ENCODE measurements around the gene NUTM2F. TPM values are rescaled to one million over a fixed set of nuclear protein-coding genes. Genes with fewer than 3 reads are reported as not detected.
"Not testable (repeated sequence)": the region's sequence is repeated elsewhere in the genome, so short reads cannot be mapped to it uniquely, and the experiment has no call there.

The NUTM2F gene
- polyA plus RNA-seq, 1 donor, result not detected

DNA sequence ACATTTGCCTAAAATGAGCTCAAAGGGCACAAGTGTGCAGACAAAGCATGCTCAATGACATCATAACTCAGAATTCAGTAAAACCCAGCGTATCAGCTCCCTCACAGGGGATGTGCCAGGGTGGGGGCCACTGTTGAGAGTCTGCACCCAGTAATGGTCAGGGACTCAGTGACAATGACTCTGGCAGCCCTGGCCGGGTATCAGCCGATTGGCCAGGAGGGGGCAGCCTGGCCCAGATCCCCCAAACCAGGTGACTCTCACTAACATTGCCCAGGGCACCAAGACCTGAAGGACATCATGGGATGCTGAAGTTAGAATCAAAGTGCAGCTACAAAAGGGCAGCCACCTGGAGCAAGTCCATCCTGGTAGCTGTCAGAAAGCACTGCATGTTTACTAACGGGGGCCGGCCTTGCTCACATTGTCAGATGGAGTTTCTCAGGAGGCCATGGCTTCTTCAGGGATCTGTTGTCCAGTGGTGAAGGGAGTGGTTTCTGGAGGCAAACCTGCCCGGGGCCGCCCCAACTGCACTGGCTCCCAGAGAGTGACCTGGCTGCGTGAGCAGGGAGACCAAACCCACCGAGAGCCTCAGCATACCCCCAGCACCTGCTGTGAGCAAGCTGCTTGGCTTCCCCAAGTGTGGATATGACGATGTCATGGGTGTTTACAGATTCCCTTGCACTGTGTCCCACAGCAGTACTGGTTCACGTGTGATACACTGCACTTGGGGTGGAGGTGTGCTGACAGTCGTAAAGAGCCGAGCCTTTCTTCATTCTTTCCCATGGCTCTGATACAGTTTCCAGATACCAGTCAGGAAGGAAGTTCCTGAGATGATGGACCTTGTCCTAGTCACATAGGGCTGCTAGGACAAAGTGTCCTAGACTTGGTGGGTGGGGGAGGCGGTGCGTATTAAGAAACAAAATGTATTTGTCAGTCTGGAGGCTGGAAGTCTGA lies 13.1 kb downstream of the NUTM2F start:
- no CpG with 5 or more reads among the region's 15 CpGs for WGBS (ENCODE audit: insufficient coverage, low lambda C conversion rate)
- H3K36me3 ChIP-seq (ENCODE audit: control insufficient read depth, insufficient read depth, low read length); H3K9me3 ChIP-seq (ENCODE audit: control insufficient read depth, low read depth, low read length); H3K27me3 ChIP-seq (ENCODE audit: control insufficient read depth, insufficient read depth, low read length); H3K4me1 ChIP-seq (ENCODE audit: control insufficient read depth, insufficient read depth, low read length); H3K4me3 ChIP-seq (ENCODE audit: low read length); H3K27ac ChIP-seq (ENCODE audit: low read length); DNase-seq: not testable (repeated sequence)

GRCh38 chr9:94303321-94303720 lies 25.1 kb downstream of the NUTM2F start:
- DNase-seq, result no peak
- Histone ChIP-seq H3K36me3 (ENCODE audit: control insufficient read depth, insufficient read depth, low read length) (no peaks in the 10 kb centered on the region), H3K4me1 (ENCODE audit: control insufficient read depth, insufficient read depth, low read length) (no peaks in the 10 kb centered on the region), H3K9me3 (ENCODE audit: control insufficient read depth, low read depth, low read length) (no peaks in the 10 kb centered on the region), H3K4me3 (ENCODE audit: low read length) (no peak overlapping the region), H3K27me3 (ENCODE audit: control insufficient read depth, insufficient read depth, low read length) (no peaks in the 10 kb centered on the region), H3K27ac (ENCODE audit: low read length) (no peak overlapping the region)

DNA sequence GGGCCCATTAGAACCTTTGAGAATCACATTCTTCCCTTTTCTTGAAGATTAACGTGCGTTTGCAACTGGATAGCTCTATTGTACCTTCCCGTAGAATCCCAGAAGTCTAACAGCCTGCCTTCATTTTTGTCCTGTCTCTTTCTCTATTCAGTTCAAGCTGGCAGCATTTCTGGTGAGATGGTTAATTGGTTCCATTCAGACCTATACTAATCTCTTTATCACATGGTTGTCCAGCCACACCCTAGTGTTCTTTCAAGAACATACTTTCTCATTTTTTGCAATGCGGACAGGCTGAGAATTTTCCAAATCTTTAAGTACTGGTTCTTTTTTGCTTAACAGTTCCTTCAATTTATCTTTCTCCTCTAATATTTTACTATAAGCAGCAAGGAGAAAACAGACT lies 26.0 kb downstream of the NUTM2F start:
- no peaks in the 10 kb centered on the region for H3K36me3 ChIP-seq (ENCODE audit: control insufficient read depth, insufficient read depth, low read length)
- no peaks in the 10 kb centered on the region for H3K9me3 ChIP-seq (ENCODE audit: control insufficient read depth, low read depth, low read length)
- 96% methylated on average over 4 of the region's 4 CpGs for WGBS (ENCODE audit: insufficient coverage, low lambda C conversion rate)
- no peak overlapping the region for H3K27ac ChIP-seq (ENCODE audit: low read length)
- DNase-seq, result no peak
- no peak overlapping the region for H3K4me3 ChIP-seq (ENCODE audit: low read length)
- no peaks in the 10 kb centered on the region for H3K27me3 ChIP-seq (ENCODE audit: control insufficient read depth, insufficient read depth, low read length)
- no peaks in the 10 kb centered on the region for H3K4me1 ChIP-seq (ENCODE audit: control insufficient read depth, insufficient read depth, low read length)

DNA sequence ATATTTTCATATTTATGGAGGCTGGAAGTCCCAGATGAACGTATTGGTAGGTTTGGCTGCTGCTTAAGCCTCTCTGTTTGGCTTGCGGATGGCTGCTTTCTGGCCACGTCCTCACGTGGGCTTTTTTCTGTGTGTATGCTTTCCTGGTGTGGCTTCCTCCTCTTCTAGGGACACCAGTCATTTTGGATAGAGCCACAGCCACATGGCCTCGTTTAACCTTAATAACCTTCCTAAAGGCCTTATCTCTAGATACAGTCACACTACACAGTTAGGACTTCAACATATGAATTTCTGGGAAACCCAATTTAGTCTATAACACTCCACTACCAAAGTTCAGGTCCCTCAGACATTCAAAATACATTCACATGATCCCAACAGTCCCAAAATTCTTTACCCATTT lies 26.9 kb downstream of the NUTM2F start:
- Histone ChIP-seq H3K4me3 (ENCODE audit: low read length) (no peak overlapping the region), H3K9me3 (ENCODE audit: control insufficient read depth, low read depth, low read length) (no peaks in the 10 kb centered on the region), H3K27ac (ENCODE audit: low read length) (no peak overlapping the region), H3K27me3 (ENCODE audit: control insufficient read depth, insufficient read depth, low read length) (no peaks in the 10 kb centered on the region), H3K4me1 (ENCODE audit: control insufficient read depth, insufficient read depth, low read length) (no peaks in the 10 kb centered on the region), H3K36me3 (ENCODE audit: control insufficient read depth, insufficient read depth, low read length) (no peaks in the 10 kb centered on the region)
- no peak for DNase-seq
- WGBS (ENCODE audit: insufficient coverage, low lambda C conversion rate), result no CpG with 5 or more reads among the region's 5 CpGs

DNA sequence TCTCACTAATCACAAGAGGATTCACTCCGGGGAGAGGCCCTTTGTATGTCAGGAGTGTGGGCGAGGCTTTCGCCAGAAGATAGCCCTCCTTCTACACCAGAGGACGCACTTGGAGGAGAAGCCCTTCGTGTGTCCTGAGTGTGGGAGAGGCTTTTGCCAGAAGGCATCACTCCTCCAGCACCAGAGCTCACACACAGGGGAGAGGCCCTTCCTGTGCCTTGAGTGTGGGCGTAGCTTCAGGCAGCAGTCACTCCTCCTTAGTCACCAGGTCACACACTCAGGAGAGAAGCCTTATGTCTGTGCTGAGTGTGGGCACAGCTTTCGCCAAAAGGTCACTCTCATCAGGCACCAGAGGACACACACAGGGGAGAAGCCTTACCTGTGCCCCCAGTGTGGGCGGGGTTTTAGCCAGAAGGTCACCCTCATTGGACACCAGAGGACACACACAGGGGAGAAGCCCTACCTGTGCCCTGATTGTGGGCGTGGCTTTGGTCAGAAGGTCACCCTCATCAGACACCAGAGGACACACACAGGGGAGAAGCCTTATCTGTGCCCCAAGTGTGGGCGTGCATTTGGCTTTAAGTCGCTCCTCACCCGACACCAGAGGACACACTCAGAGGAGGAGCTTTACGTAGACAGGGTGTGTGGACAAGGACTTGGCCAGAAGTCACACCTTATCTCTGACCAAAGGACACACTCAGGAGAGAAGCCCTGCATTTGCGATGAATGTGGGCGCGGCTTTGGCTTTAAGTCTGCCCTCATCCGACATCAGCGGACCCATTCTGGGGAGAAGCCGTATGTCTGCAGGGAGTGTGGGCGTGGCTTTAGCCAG lies 27.8 kb downstream of the NUTM2F start:
- H3K36me3 ChIP-seq (ENCODE audit: control insufficient read depth, insufficient read depth, low read length), result no peaks in the 10 kb centered on the region
- H3K27me3 ChIP-seq (ENCODE audit: control insufficient read depth, insufficient read depth, low read length), result no peaks in the 10 kb centered on the region
- no CpG with 5 or more reads among the region's 20 CpGs for WGBS (ENCODE audit: insufficient coverage, low lambda C conversion rate)
- DNase-seq, result peak; percentile 10 to 34
- no peaks in the 10 kb centered on the region for H3K4me1 ChIP-seq (ENCODE audit: control insufficient read depth, insufficient read depth, low read length)
- H3K4me3 ChIP-seq (ENCODE audit: low read length), result no peak overlapping the region
- H3K27ac ChIP-seq (ENCODE audit: low read length), result no peak overlapping the region
- no peaks in the 10 kb centered on the region for H3K9me3 ChIP-seq (ENCODE audit: control insufficient read depth, low read depth, low read length)

- H3K9me3 ChIP-seq (ENCODE audit: control insufficient read depth, low read depth, low read length), result no peaks in the 10 kb centered on the region
- WGBS (ENCODE audit: insufficient coverage, low lambda C conversion rate), result 100% methylated on average over 1 of the region's 9 CpGs
- H3K27me3 ChIP-seq (ENCODE audit: control insufficient read depth, insufficient read depth, low read length), result no peaks in the 10 kb centered on the region
- H3K4me3 ChIP-seq (ENCODE audit: low read length), result no peak overlapping the region
- no peaks in the 10 kb centered on the region for H3K36me3 ChIP-seq (ENCODE audit: control insufficient read depth, insufficient read depth, low read length)
- DNase-seq, result no peak
- H3K27ac ChIP-seq (ENCODE audit: low read length), result no peak overlapping the region
- no peaks in the 10 kb centered on the region for H3K4me1 ChIP-seq (ENCODE audit: control insufficient read depth, insufficient read depth, low read length)
Measured at GRCh38 chr9:94298949-94299599, 29.4 kb downstream of the NUTM2F start.

- Histone ChIP-seq H3K9me3 (ENCODE audit: control insufficient read depth, low read depth, low read length) (no peaks in the 10 kb centered on the region), H3K27ac (ENCODE audit: low read length) (no peak overlapping the region), H3K36me3 (ENCODE audit: control insufficient read depth, insufficient read depth, low read length) (peaks cover 8% of the 10 kb centered on the region), H3K4me3 (ENCODE audit: low read length) (no peak overlapping the region), H3K27me3 (ENCODE audit: control insufficient read depth, insufficient read depth, low read length) (no peaks in the 10 kb centered on the region), H3K4me1 (ENCODE audit: control insufficient read depth, insufficient read depth, low read length) (no peaks in the 10 kb centered on the region)
- WGBS (ENCODE audit: insufficient coverage, low lambda C conversion rate), result no CpG with 5 or more reads among the region's 2 CpGs
- no peak for DNase-seq
Measured at GRCh38 chr9:94289691-94290090, 38.8 kb downstream of the NUTM2F start.

- H3K4me1 ChIP-seq (ENCODE audit: control insufficient read depth, insufficient read depth, low read length), result no peaks in the 10 kb centered on the region
- WGBS (ENCODE audit: insufficient coverage, low lambda C conversion rate), result 80% methylated on average over 1 of the region's 7 CpGs
- H3K9me3 ChIP-seq (ENCODE audit: control insufficient read depth, low read depth, low read length), result no peaks in the 10 kb centered on the region
Measured at GRCh38 chr9:94287877-94288513, 40.4 kb downstream of the NUTM2F start.

GRCh38 chr9:94286116-94286515 lies 42.3 kb downstream of the NUTM2F start:
- no peak overlapping the region for H3K4me3 ChIP-seq (ENCODE audit: low read length)
- no peak for DNase-seq
- no peaks in the 10 kb centered on the region for H3K9me3 ChIP-seq (ENCODE audit: control insufficient read depth, low read depth, low read length)
- H3K27ac ChIP-seq (ENCODE audit: low read length), result no peak overlapping the region
- H3K36me3 ChIP-seq (ENCODE audit: control insufficient read depth, insufficient read depth, low read length), result peaks cover 2% of the 10 kb centered on the region
- H3K4me1 ChIP-seq (ENCODE audit: control insufficient read depth, insufficient read depth, low read length), result no peaks in the 10 kb centered on the region
- WGBS (ENCODE audit: insufficient coverage, low lambda C conversion rate), result no CpG with 5 or more reads among the region's 3 CpGs
- H3K27me3 ChIP-seq (ENCODE audit: control insufficient read depth, insufficient read depth, low read length), result no peaks in the 10 kb centered on the region

More at GRCh38 chr9:94287877-94288513, 40.4 kb downstream of the NUTM2F start:
- H3K27me3 ChIP-seq (ENCODE audit: control insufficient read depth, insufficient read depth, low read length), result no peaks in the 10 kb centered on the region
- DNase-seq, result no peak
- no peak overlapping the region for H3K4me3 ChIP-seq (ENCODE audit: low read length)
- no peak overlapping the region for H3K27ac ChIP-seq (ENCODE audit: low read length)
- peaks cover 9% of the 10 kb centered on the region for H3K36me3 ChIP-seq (ENCODE audit: control insufficient read depth, insufficient read depth, low read length)

DNA sequence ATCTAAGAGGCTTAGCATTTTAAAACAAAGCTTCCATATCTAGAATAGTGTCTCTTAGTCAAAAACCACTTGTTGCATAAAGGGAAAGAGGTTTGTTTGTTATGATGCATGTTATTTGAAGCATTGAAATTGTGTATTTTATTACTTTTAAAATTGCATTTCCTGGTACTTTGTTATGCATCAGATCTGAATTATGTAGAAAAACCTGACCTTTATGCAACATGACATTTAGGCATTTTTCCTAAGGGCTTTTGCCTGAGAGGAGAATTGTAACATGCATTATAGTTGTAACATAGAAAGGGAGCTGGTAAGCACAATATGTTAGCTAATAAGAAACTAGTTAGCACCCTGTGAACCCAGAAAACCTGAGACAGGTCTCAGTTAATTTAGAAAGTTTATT lies 47.3 kb downstream of the NUTM2F start:
- H3K27me3 ChIP-seq (ENCODE audit: control insufficient read depth, insufficient read depth, low read length), result no peaks in the 10 kb centered on the region
- no peaks in the 10 kb centered on the region for H3K4me1 ChIP-seq (ENCODE audit: control insufficient read depth, insufficient read depth, low read length)
- peaks cover 13% of the 10 kb centered on the region for H3K36me3 ChIP-seq (ENCODE audit: control insufficient read depth, insufficient read depth, low read length)
- no peak overlapping the region for H3K4me3 ChIP-seq (ENCODE audit: low read length)
- DNase-seq, result no peak
- peaks cover 4% of the 10 kb centered on the region for H3K9me3 ChIP-seq (ENCODE audit: control insufficient read depth, low read depth, low read length)
- H3K27ac ChIP-seq (ENCODE audit: low read length), result no peak overlapping the region

Measured in large intestine (tissue), 3 donors.